ENCODE measurements around the gene CDKN2D.
"Not testable (repeated sequence)": the region's sequence is repeated elsewhere in the genome, so short reads cannot be mapped to it uniquely, and the experiment has no call there.

Gene CDKN2D

DNA sequence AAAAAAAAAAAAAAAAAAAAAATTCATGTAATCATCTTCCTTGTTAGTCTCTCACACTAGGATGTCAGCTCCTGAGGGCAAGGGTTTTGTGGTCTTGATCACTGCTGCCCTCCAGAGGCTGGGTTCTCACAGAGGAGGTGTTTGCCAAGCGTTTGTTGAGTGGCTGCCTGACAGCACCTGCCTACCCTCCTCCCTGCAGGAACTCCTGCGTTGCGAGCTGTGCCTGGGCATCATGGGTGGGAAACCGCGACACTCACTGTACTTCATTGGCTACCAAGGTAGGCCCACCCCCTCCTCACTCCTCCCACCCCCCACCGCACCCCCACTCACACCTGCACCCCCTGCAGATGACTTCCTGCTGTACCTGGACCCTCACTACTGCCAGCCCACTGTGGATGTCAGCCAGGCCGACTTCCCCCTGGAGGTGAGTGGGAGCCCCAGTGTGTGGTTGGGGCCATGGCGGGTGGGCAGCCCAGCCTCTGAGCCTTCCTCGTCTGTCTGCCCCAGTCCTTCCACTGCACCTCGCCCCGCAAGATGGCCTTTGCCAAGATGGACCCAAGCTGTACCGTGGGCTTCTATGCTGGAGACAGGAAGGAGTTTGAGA, 17.0 kb downstream of the CDKN2D start:
- no peak overlapping the region for H3K27ac ChIP-seq (ENCODE audit: low read depth, low read length)
- H3K4me1 ChIP-seq (ENCODE audit: control insufficient read depth, low read length) = peaks cover 41% of the 10 kb centered on the region
- H3K9me3 ChIP-seq (ENCODE audit: control insufficient read depth, insufficient read depth, low read length) = no peaks in the 10 kb centered on the region
- H3K27me3 ChIP-seq (ENCODE audit: control insufficient read depth, low read length) = no peaks in the 10 kb centered on the region
- H3K9me2 ChIP-seq (replicated peaks; ENCODE audit: control insufficient read depth, low read length) = no peaks in the 10 kb centered on the region
- H4K20me1 ChIP-seq (ENCODE audit: control insufficient read depth, insufficient read depth, low read depth, low read length) = no peaks in the 10 kb centered on the region
- no peak overlapping the region for H3K4me2 ChIP-seq (ENCODE audit: low read length)
- peaks cover 81% of the 10 kb centered on the region for H3K36me3 ChIP-seq (ENCODE audit: control insufficient read depth, low read length)
- H3K4me3 ChIP-seq (ENCODE audit: low read length) = no peak overlapping the region
- peaks cover 22% of the 10 kb centered on the region for H3F3A ChIP-seq (ENCODE audit: control insufficient read depth, insufficient read depth)
- peaks cover 3% of the 10 kb centered on the region; the same call in 1 of the 2 replicates for H3K79me2 ChIP-seq (ENCODE audit: control insufficient read depth, low read length)
- TF ChIP-seq, protein P1, sequence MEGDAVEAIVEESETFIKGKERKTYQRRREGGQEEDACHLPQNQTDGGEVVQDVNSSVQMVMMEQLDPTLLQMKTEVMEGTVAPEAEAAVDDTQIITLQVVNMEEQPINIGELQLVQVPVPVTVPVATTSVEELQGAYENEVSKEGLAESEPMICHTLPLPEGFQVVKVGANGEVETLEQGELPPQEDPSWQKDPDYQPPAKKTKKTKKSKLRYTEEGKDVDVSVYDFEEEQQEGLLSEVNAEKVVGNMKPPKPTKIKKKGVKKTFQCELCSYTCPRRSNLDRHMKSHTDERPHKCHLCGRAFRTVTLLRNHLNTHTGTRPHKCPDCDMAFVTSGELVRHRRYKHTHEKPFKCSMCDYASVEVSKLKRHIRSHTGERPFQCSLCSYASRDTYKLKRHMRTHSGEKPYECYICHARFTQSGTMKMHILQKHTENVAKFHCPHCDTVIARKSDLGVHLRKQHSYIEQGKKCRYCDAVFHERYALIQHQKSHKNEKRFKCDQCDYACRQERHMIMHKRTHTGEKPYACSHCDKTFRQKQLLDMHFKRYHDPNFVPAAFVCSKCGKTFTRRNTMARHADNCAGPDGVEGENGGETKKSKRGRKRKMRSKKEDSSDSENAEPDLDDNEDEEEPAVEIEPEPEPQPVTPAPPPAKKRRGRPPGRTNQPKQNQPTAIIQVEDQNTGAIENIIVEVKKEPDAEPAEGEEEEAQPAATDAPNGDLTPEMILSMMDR (IDR thresholded peaks at IDR 0.05; ENCODE audit: low read depth, low read length, poor library complexity, severe bottlenecking) = peak; percentile 39
- no peak for TF ChIP-seq EZH2phosphoT487 (IDR thresholded peaks at IDR 0.05; ENCODE audit: borderline replicate concordance, low read length)

DNA sequence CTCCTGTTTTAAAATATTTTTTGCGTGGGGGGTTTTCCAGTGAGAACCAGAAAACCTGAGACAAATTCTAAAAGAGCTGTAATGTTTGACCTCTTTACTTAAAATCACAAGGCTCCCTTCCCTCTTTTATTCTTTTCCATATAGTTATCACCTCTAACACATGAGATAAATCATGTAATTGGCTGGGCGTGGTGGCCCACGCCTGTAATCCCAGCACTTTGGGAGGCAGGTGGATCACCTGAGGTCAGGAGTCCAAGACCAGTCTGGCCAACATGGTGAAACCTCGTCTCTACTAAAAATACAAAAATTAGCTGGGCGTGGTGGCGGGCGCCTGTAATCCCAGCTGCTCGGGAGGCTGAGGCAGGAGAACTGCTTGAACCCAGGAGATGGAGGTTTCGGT, 17.8 kb downstream of the CDKN2D start:
- H3K79me2 ChIP-seq (ENCODE audit: control insufficient read depth, low read length); H3K4me2 ChIP-seq (ENCODE audit: low read length); H3K27me3 ChIP-seq (ENCODE audit: control insufficient read depth, low read length); H3K4me3 ChIP-seq (ENCODE audit: low read length); H3K27ac ChIP-seq (ENCODE audit: low read depth, low read length); H3K9me2 ChIP-seq (replicated peaks; ENCODE audit: control insufficient read depth, low read length); H4K20me1 ChIP-seq (ENCODE audit: control insufficient read depth, insufficient read depth, low read depth, low read length); H3K9me3 ChIP-seq (ENCODE audit: control insufficient read depth, insufficient read depth, low read length): not testable (repeated sequence)
- H3K4me1 ChIP-seq (ENCODE audit: control insufficient read depth, low read length) = peaks cover 41% of the 10 kb centered on the region
- H3F3A ChIP-seq (ENCODE audit: control insufficient read depth, insufficient read depth) = peaks cover 22% of the 10 kb centered on the region
- peaks cover 78% of the 10 kb centered on the region for H3K36me3 ChIP-seq (ENCODE audit: control insufficient read depth, low read length)

DNA sequence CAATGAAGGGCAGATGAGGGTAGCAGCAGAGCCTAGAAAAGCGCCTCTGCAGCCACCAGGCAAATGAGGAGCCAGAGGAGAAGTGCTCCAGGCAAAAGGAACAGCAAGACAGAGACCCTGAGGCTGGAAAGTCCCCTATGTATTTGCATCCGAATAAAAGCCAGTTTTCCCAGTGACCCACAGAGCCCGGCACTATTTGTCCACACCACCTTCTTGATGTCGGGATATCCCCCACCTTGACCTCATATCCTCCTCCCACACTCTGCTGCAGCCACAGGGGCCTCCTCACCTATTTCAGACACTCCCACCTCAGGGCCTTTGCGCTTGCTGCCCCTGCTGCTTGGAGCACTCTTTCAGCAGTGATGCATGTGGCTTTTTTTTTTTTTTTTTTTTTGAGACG, 18.4 kb downstream of the CDKN2D start:
- Histone ChIP-seq H3K36me3 (ENCODE audit: control insufficient read depth, low read length) (peaks cover 75% of the 10 kb centered on the region), H3K4me1 (ENCODE audit: control insufficient read depth, low read length) (peaks cover 35% of the 10 kb centered on the region)

DNA sequence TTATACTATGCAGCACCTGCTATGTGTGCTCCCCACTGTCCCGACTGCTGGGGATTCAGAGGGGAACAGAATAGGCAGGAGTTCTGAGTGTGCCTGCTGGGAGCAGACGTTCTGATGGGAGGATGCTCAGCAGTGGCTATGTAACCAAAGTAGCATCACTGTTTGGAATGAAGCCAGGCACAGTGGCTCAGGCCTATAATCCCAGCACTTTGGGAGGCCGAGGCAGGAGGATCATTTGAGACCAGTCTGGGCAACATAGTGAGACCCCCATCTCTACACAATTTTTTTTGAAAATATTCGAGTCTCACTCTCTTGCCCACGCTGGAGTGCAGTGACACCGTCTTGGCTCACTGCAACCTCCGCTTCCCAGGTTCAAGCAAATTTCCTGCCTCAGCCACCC, 19.0 kb downstream of the CDKN2D start:
- H4K20me1 ChIP-seq (ENCODE audit: control insufficient read depth, insufficient read depth, low read depth, low read length) = no peaks in the 10 kb centered on the region; the same call in 1 of the 2 replicates
- no peak overlapping the region for H3K4me3 ChIP-seq (ENCODE audit: low read length)
- H3K27ac ChIP-seq (ENCODE audit: low read depth, low read length) = no peak overlapping the region
- H3K79me2 ChIP-seq (ENCODE audit: control insufficient read depth, low read length) = peaks cover 14% of the 10 kb centered on the region
- H3K4me1 ChIP-seq (ENCODE audit: control insufficient read depth, low read length) = peaks cover 33% of the 10 kb centered on the region
- no peak for TF ChIP-seq EZH2phosphoT487 (IDR thresholded peaks at IDR 0.05; ENCODE audit: borderline replicate concordance, low read length)
- TF ChIP-seq, protein P1 (IDR thresholded peaks at IDR 0.05; ENCODE audit: low read depth, low read length, poor library complexity, severe bottlenecking) = no peak
- H3K9me3 ChIP-seq (ENCODE audit: control insufficient read depth, insufficient read depth, low read length) = no peaks in the 10 kb centered on the region
- peaks cover 70% of the 10 kb centered on the region for H3K36me3 ChIP-seq (ENCODE audit: control insufficient read depth, low read length)
- no peak overlapping the region for H3K4me2 ChIP-seq (ENCODE audit: low read length)
- H3F3A ChIP-seq (ENCODE audit: control insufficient read depth, insufficient read depth) = peaks cover 17% of the 10 kb centered on the region
- H3K9me2 ChIP-seq (replicated peaks; ENCODE audit: control insufficient read depth, low read length) = no peaks in the 10 kb centered on the region
- H3K27me3 ChIP-seq (ENCODE audit: control insufficient read depth, low read length) = no peaks in the 10 kb centered on the region

More for the DNA sequence above, 18.4 kb downstream of the CDKN2D start:
- no peak for TF ChIP-seq EZH2phosphoT487 (IDR thresholded peaks at IDR 0.05; ENCODE audit: borderline replicate concordance, low read length)
- TF ChIP-seq, protein P1 (IDR thresholded peaks at IDR 0.05; ENCODE audit: low read depth, low read length, poor library complexity, severe bottlenecking) = no peak
- peaks cover 21% of the 10 kb centered on the region for H3F3A ChIP-seq (ENCODE audit: control insufficient read depth, insufficient read depth)
- no peaks in the 10 kb centered on the region for H4K20me1 ChIP-seq (ENCODE audit: control insufficient read depth, insufficient read depth, low read depth, low read length)
- no peaks in the 10 kb centered on the region for H3K9me3 ChIP-seq (ENCODE audit: control insufficient read depth, insufficient read depth, low read length)
- no peaks in the 10 kb centered on the region for H3K27me3 ChIP-seq (ENCODE audit: control insufficient read depth, low read length)
- H3K4me3 ChIP-seq (ENCODE audit: low read length) = no peak overlapping the region
- no peaks in the 10 kb centered on the region for H3K9me2 ChIP-seq (replicated peaks; ENCODE audit: control insufficient read depth, low read length)
- peaks cover 8% of the 10 kb centered on the region for H3K79me2 ChIP-seq (ENCODE audit: control insufficient read depth, low read length)
- no peak overlapping the region for H3K27ac ChIP-seq (ENCODE audit: low read depth, low read length)
- no peak overlapping the region for H3K4me2 ChIP-seq (ENCODE audit: low read length)

Data from DOHH2 (cell line).